ENCODE results near the gene ULK1.

ULK1 gene

GRCh38 chr12:131894313-131894860, at the start of gene ULK1:
Gene ULK1 (plus strand): TSS chr12:131894622. CDS start chr12:131895002, 380 bp downstream.
- peak; percentile 86 for DNase-seq

- no peak for DNase-seq
Observed at GRCh38 chr12:131844656-131845055, 49.8 kb upstream of the ULK1 start.

GRCh38 chr12:131845121-131845520, 49.3 kb upstream of the ULK1 start:
- no peak for DNase-seq

GRCh38 chr12:131847456-131847855, 47.0 kb upstream of the ULK1 start:
- DNase-seq: no peak

- no peak for DNase-seq
Observed at GRCh38 chr12:131848753-131849152, 45.7 kb upstream of the ULK1 start.

- no peak for DNase-seq
Observed at GRCh38 chr12:131849700-131850553, 44.5 kb upstream of the ULK1 start.

GRCh38 chr12:131850856-131851559, 43.4 kb upstream of the ULK1 start:
- peak; percentile 6 for DNase-seq

- no peak for DNase-seq
Observed at GRCh38 chr12:131851741-131852550, 42.5 kb upstream of the ULK1 start.

GRCh38 chr12:131852551-131853299, 41.7 kb upstream of the ULK1 start:
- DNase-seq: no peak

GRCh38 chr12:131853832-131854797, 40.3 kb upstream of the ULK1 start:
- no peak for DNase-seq

- no peak for DNase-seq
Observed at GRCh38 chr12:131854861-131855476, 39.5 kb upstream of the ULK1 start.

- no peak for DNase-seq
Observed at GRCh38 chr12:131855521-131856142, 38.8 kb upstream of the ULK1 start.

- DNase-seq: no peak
Observed at GRCh38 chr12:131856366-131857097, 37.9 kb upstream of the ULK1 start.

- DNase-seq: no peak
Observed at GRCh38 chr12:131857908-131858850, 36.2 kb upstream of the ULK1 start.

- DNase-seq: peak; percentile 63
Observed at GRCh38 chr12:131860472-131861260, 33.8 kb upstream of the ULK1 start.

- no peak for DNase-seq
Observed at GRCh38 chr12:131861261-131862083, 33.0 kb upstream of the ULK1 start.
